OCI-LY1 (cell line): ENCODE data around the gene ZNF17.

Experiments
- EZH2 ChIP-seq: fragments of 200-600 bp; sonication (generic), shearing (Covaris generic); IDR thresholded peaks from 2 replicates; pipeline ENCODE4 v1.8.0; 2017; ENCODE audit warnings: borderline replicate concordance, mixed run types, mild to moderate bottlenecking, antibody characterized with exemption, low read length, moderate library complexity, mixed read lengths
- TF ChIP-seq, protein P1 (sequence below): fragments of 200-600 bp; sonication (generic), shearing (Covaris generic); IDR thresholded peaks from 2 replicates; pipeline ENCODE4 v1.5.1; 2017; ENCODE audit warnings: mild to moderate bottlenecking, antibody characterized with exemption, low read length, moderate library complexity, mixed read lengths

DNA sequence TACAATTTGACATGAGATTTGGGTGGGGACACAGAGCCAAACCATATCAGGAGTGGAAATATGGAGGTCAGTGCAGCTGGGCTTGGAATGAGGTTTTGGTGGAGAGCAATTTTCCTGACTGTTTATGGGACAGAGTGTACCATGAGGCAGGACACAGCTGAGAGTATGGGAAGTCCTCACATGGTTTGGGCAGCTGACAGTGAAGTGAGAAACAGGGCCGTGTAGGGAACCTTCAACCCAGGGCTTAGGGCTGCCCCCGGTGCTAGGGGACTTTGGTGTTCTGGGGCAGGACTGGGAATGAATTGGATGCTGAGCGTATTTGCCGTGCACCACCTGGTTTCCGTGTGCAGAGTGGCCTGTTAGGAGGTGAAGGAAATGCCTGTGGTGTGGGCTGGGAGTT, 15.3 kb upstream of the ZNF17 start:
- TF ChIP-seq, protein P1, sequence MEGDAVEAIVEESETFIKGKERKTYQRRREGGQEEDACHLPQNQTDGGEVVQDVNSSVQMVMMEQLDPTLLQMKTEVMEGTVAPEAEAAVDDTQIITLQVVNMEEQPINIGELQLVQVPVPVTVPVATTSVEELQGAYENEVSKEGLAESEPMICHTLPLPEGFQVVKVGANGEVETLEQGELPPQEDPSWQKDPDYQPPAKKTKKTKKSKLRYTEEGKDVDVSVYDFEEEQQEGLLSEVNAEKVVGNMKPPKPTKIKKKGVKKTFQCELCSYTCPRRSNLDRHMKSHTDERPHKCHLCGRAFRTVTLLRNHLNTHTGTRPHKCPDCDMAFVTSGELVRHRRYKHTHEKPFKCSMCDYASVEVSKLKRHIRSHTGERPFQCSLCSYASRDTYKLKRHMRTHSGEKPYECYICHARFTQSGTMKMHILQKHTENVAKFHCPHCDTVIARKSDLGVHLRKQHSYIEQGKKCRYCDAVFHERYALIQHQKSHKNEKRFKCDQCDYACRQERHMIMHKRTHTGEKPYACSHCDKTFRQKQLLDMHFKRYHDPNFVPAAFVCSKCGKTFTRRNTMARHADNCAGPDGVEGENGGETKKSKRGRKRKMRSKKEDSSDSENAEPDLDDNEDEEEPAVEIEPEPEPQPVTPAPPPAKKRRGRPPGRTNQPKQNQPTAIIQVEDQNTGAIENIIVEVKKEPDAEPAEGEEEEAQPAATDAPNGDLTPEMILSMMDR, result no peak
- TF ChIP-seq EZH2, result no peak
